ENCODE results near the gene NPLOC4.
A peak's percentile ranks its signal among the peaks of the same experiment; 100 is the strongest.

NPLOC4 gene

DNA sequence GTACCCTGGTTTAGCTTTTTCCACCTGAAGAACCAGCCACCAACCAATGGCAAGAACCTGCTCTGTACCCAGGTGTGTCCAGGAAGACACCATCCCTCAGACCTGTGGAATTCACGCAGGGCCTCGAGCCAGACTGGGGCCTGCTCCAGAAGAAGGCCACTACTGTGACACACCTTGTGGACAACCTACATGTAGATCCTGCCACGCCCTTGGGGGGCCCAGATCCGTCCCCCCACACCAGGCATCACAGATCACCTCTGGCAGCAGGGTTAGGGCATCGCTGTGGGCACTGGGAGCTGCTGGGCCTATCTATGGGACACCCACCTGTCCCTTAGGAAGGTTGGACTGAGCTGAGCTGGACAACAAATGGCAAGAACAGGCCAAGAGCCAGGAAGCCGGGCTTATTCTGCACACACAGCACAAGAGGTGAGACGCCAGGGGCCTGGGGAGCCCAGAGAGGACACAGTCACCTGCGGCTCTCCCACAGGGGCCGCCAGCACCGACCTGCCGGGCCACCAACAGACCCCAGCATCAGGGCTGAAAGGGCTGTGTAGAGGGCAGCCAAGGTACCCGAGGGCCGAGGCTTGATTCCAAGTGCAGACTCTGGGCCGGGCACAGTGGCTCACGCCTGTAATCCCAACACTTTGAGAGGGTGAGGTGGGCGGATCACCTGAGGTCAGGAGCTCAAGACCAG is 92.5 kb downstream of the NPLOC4 start:
- Histone ChIP-seq H4K8ac (ENCODE audit: low read depth, low read length) (no peak overlapping the region), H2AFZ (ENCODE audit: low read length) (no peak overlapping the region), H3K4me2 (ENCODE audit: insufficient read depth, low read length, poor library complexity, severe bottlenecking) (no peak overlapping the region), H2BK12ac (ENCODE audit: low read length) (no peak overlapping the region), H3K4me1 (ENCODE audit: control insufficient read depth in 2 of 2, insufficient read depth in 1 of 2, low read depth in 1 of 2, low read length in 2 of 2) (no peaks in the 10 kb centered on the region), H4K91ac (ENCODE audit: low read depth, low read length, poor library complexity) (no peak overlapping the region), H3K9ac (ENCODE audit: low read depth, low read length, poor library complexity) (no peak overlapping the region), H3K18ac (ENCODE audit: low read length) (no peak overlapping the region), H3K14ac (ENCODE audit: low read length) (no peak overlapping the region), H2BK15ac (ENCODE audit: low read length) (no peak overlapping the region), H3K9me3 (replicated peaks in 1 of 2; ENCODE audit: control insufficient read depth in 2 of 2, insufficient read depth in 1 of 2, low read depth in 1 of 2, low read length in 2 of 2) (no peaks in the 10 kb centered on the region), H3K4me3 (ENCODE audit: low read length in 2 of 2) (no peak overlapping the region), H3K27ac (replicated peaks; ENCODE audit: low read length) (no peak overlapping the region), H2BK5ac (ENCODE audit: low read length) (no peak overlapping the region), H3K79me1 (ENCODE audit: low read depth, low read length) (peaks cover 16% of the 10 kb centered on the region), H3K23ac (ENCODE audit: low read depth, low read length, poor library complexity) (no peak overlapping the region), H3K4ac (ENCODE audit: low read length) (no peak overlapping the region), H3K27me3 (ENCODE audit: control insufficient read depth in 3 of 3, insufficient read depth in 3 of 3, low read depth in 1 of 3, low read length in 3 of 3) (no peaks in the 10 kb centered on the region), H2AK5ac (ENCODE audit: low read depth, low read length) (no peak overlapping the region), H2BK120ac (ENCODE audit: low read depth, low read length) (no peak overlapping the region), H3K36me3 (replicated peaks in 1 of 2; ENCODE audit: control insufficient read depth in 2 of 2, insufficient read depth in 2 of 2, low read length in 2 of 2) (peaks cover 49 to 88% of the 10 kb centered on the region in 2 donors)
- WGBS, 2 donors (ENCODE audit: extremely low coverage in 2 of 2, insufficient read length in 2 of 2, insufficient replicate concordance in 1 of 2): no CpG with 5 or more reads among the region's 16 CpGs
- no peak for DNase-seq (ENCODE audit: low spot score)

DNA sequence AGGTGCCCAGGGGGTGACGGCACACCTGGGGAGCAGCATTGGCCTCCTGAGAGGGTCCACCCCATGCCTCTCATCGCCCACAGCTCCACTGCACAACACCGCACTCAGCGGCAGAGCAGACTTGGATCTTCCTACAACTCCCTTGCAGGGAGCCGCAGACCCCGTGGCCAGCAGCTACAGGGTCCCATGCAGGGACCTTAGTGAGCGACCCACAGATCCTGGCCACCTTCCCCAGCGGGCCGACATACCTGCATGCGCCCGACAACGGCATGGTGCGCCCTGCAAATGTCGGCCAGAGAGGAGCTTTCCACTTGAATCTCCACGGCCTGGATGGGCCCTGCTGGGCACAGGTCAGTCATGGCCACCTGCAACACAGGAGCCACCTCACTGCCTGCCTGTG is 93.2 kb downstream of the NPLOC4 start:
- WGBS, 2 donors (ENCODE audit: extremely low coverage in 2 of 2, insufficient read length in 2 of 2, insufficient replicate concordance in 1 of 2): no CpG with 5 or more reads among the region's 15 CpGs
- no peaks in the 10 kb centered on the region for H3K27me3 ChIP-seq (ENCODE audit: control insufficient read depth in 3 of 3, insufficient read depth in 3 of 3, low read depth in 1 of 3, low read length in 3 of 3)
- no peak for DNase-seq (ENCODE audit: low spot score)
- H2BK5ac ChIP-seq (ENCODE audit: low read length): no peak overlapping the region
- no peak overlapping the region for H2AFZ ChIP-seq (ENCODE audit: low read length)
- H2BK120ac ChIP-seq (ENCODE audit: low read depth, low read length): no peak overlapping the region
- peaks cover 12% of the 10 kb centered on the region for H3K79me1 ChIP-seq (ENCODE audit: low read depth, low read length)
- H2AK5ac ChIP-seq (ENCODE audit: low read depth, low read length): no peak overlapping the region
- H2BK12ac ChIP-seq (ENCODE audit: low read length): no peak overlapping the region
- no peak overlapping the region for H3K14ac ChIP-seq (ENCODE audit: low read length)
- H3K4me3 ChIP-seq (ENCODE audit: low read length in 2 of 2): no peak overlapping the region
- H3K18ac ChIP-seq (ENCODE audit: low read length): no peak overlapping the region
- H3K27ac ChIP-seq (replicated peaks; ENCODE audit: low read length): no peak overlapping the region
- no peaks in the 10 kb centered on the region for H3K4me1 ChIP-seq (ENCODE audit: control insufficient read depth in 2 of 2, insufficient read depth in 1 of 2, low read depth in 1 of 2, low read length in 2 of 2)
- H4K8ac ChIP-seq (ENCODE audit: low read depth, low read length): no peak overlapping the region
- no peak overlapping the region for H3K9ac ChIP-seq (ENCODE audit: low read depth, low read length, poor library complexity)
- H3K23ac ChIP-seq (ENCODE audit: low read depth, low read length, poor library complexity): peak overlapping the region; percentile 65
- no peak overlapping the region for H4K91ac ChIP-seq (ENCODE audit: low read depth, low read length, poor library complexity)
- no peaks in the 10 kb centered on the region for H3K9me3 ChIP-seq (replicated peaks in 1 of 2; ENCODE audit: control insufficient read depth in 2 of 2, insufficient read depth in 1 of 2, low read depth in 1 of 2, low read length in 2 of 2)
- no peak overlapping the region for H3K4ac ChIP-seq (ENCODE audit: low read length)
- H3K36me3 ChIP-seq (replicated peaks in 1 of 2; ENCODE audit: control insufficient read depth in 2 of 2, insufficient read depth in 2 of 2, low read length in 2 of 2): peaks cover 44 to 83% of the 10 kb centered on the region in 2 donors
- no peak overlapping the region for H2BK15ac ChIP-seq (ENCODE audit: low read length)
- H3K4me2 ChIP-seq (ENCODE audit: insufficient read depth, low read length, poor library complexity, severe bottlenecking): no peak overlapping the region

DNA sequence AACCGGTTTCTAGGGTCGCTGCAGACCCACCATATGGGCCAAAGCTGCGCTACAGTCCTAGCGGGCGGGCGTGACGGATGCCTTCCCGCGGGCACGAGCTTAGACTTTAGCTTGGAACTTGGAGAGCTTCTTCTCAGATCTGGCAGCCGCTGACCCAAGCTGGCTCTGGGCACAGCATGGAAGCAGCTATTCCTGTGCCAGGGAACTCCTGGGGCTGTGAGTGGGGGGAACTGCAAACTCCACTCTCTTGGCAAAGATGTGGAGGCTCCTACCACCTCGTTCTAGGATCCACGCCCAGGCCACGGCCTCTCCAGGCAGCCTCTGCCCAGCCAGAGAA is 93.6 kb downstream of the NPLOC4 start:
- H3K9me3 ChIP-seq (replicated peaks in 1 of 2; ENCODE audit: control insufficient read depth in 2 of 2, insufficient read depth in 1 of 2, low read depth in 1 of 2, low read length in 2 of 2): no peaks in the 10 kb centered on the region
- no peak overlapping the region for H4K8ac ChIP-seq (ENCODE audit: low read depth, low read length)
- H3K27me3 ChIP-seq (ENCODE audit: control insufficient read depth in 3 of 3, insufficient read depth in 3 of 3, low read depth in 1 of 3, low read length in 3 of 3): no peaks in the 10 kb centered on the region
- H3K18ac ChIP-seq (ENCODE audit: low read length): no peak overlapping the region
- H3K23ac ChIP-seq (ENCODE audit: low read depth, low read length, poor library complexity): no peak overlapping the region
- no peak overlapping the region for H2BK15ac ChIP-seq (ENCODE audit: low read length)
- no peak overlapping the region for H3K27ac ChIP-seq (replicated peaks; ENCODE audit: low read length)
- WGBS, 2 donors (ENCODE audit: extremely low coverage in 2 of 2, insufficient read length in 2 of 2, insufficient replicate concordance in 1 of 2): no CpG with 5 or more reads among the region's 14 CpGs
- no peak overlapping the region for H3K4ac ChIP-seq (ENCODE audit: low read length)
- no peak overlapping the region for H2BK120ac ChIP-seq (ENCODE audit: low read depth, low read length)
- DNase-seq (ENCODE audit: low spot score): no peak
- no peak overlapping the region for H3K4me2 ChIP-seq (ENCODE audit: insufficient read depth, low read length, poor library complexity, severe bottlenecking)
- no peak overlapping the region for H2AK5ac ChIP-seq (ENCODE audit: low read depth, low read length)
- H4K91ac ChIP-seq (ENCODE audit: low read depth, low read length, poor library complexity): no peak overlapping the region
- no peaks in the 10 kb centered on the region for H3K4me1 ChIP-seq (ENCODE audit: control insufficient read depth in 2 of 2, insufficient read depth in 1 of 2, low read depth in 1 of 2, low read length in 2 of 2)
- H3K9ac ChIP-seq (ENCODE audit: low read depth, low read length, poor library complexity): no peak overlapping the region
- H3K4me3 ChIP-seq (ENCODE audit: low read length in 2 of 2): no peak overlapping the region
- peaks cover 12% of the 10 kb centered on the region for H3K79me1 ChIP-seq (ENCODE audit: low read depth, low read length)
- H3K14ac ChIP-seq (ENCODE audit: low read length): no peak overlapping the region
- no peak overlapping the region for H2BK5ac ChIP-seq (ENCODE audit: low read length)
- no peak overlapping the region for H2BK12ac ChIP-seq (ENCODE audit: low read length)
- no peak overlapping the region for H2AFZ ChIP-seq (ENCODE audit: low read length)
- peaks cover 44 to 83% of the 10 kb centered on the region in 2 donors for H3K36me3 ChIP-seq (replicated peaks in 1 of 2; ENCODE audit: control insufficient read depth in 2 of 2, insufficient read depth in 2 of 2, low read length in 2 of 2)

DNA sequence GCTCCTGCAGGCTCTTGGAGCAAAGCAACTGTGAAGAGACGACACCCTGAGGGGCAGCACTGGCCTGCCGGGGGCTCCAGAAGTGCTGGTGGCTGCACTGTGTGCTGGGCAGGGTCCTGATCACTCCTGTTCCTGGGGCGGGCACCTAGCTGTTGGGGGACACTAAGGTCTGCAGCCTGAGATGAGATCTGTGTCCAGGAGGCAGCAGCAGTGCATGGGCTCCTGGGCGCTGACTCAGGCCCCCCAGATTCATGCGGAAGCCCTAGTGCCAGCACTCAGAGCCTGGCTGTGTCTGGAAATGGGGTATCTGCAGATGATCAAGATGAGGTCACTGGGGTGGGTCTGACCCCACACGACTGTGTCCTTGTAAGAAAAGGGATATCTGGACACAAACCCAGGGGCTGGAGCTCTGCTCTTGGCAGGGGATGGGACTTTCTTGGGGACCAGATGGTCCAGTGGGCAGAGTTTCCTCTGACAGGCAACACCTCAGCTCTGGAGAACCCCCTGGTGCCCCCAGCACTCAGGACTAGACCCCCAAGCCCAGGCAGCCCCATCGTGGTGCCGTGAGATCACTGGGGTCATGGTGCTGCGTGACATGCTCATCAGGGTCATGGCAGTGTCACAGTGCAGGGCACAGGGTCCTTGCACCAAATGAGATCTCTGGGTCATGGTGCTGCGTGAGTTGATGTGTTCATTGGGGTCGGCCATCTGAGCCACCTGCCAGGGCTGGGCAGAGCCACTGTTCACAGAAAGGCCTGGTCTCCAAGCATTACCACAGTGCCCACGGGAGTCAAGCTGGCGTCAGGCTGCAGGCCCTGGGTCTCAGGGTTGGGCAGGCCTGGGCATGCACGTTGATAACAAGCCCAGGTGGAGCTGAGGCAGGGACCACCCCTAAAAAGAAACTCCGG is 94.2 kb downstream of the NPLOC4 start:
- Histone ChIP-seq H3K79me1 (ENCODE audit: low read depth, low read length) (peaks cover 10% of the 10 kb centered on the region), H2BK12ac (ENCODE audit: low read length) (no peak overlapping the region), H4K91ac (ENCODE audit: low read depth, low read length, poor library complexity) (no peak overlapping the region), H3K27ac (replicated peaks; ENCODE audit: low read length) (no peak overlapping the region), H2AFZ (ENCODE audit: low read length) (no peak overlapping the region), H3K4me2 (ENCODE audit: insufficient read depth, low read length, poor library complexity, severe bottlenecking) (no peak overlapping the region), H3K9me3 (replicated peaks in 1 of 2; ENCODE audit: control insufficient read depth in 2 of 2, insufficient read depth in 1 of 2, low read depth in 1 of 2, low read length in 2 of 2) (no peaks in the 10 kb centered on the region), H2AK5ac (ENCODE audit: low read depth, low read length) (peak overlapping the region; percentile 52), H3K36me3 (replicated peaks in 1 of 2; ENCODE audit: control insufficient read depth in 2 of 2, insufficient read depth in 2 of 2, low read length in 2 of 2) (peaks cover 38 to 76% of the 10 kb centered on the region in 2 donors), H3K4me1 (ENCODE audit: control insufficient read depth in 2 of 2, insufficient read depth in 1 of 2, low read depth in 1 of 2, low read length in 2 of 2) (no peaks in the 10 kb centered on the region), H4K8ac (ENCODE audit: low read depth, low read length) (no peak overlapping the region), H3K14ac (ENCODE audit: low read length) (no peak overlapping the region), H3K4ac (ENCODE audit: low read length) (no peak overlapping the region), H2BK120ac (ENCODE audit: low read depth, low read length) (no peak overlapping the region), H3K4me3 (ENCODE audit: low read length in 2 of 2) (peak overlapping the region in 1 of 2 donors; percentile 14), H2BK5ac (ENCODE audit: low read length) (no peak overlapping the region), H3K23ac (ENCODE audit: low read depth, low read length, poor library complexity) (peak overlapping the region; percentile 96), H3K9ac (ENCODE audit: low read depth, low read length, poor library complexity) (no peak overlapping the region), H2BK15ac (ENCODE audit: low read length) (no peak overlapping the region), H3K18ac (ENCODE audit: low read length) (no peak overlapping the region), H3K27me3 (ENCODE audit: control insufficient read depth in 3 of 3, insufficient read depth in 3 of 3, low read depth in 1 of 3, low read length in 3 of 3) (no peaks in the 10 kb centered on the region)
- no peak for DNase-seq (ENCODE audit: low spot score)
- WGBS, 2 donors (ENCODE audit: extremely low coverage in 2 of 2, insufficient read length in 2 of 2, insufficient replicate concordance in 1 of 2): no CpG with 5 or more reads among the region's 15 CpGs
